IMR-90 (cell line): ENCODE data around the gene NTRK2. TPM values are rescaled to one million over a fixed set of nuclear protein-coding genes. Genes with fewer than 3 reads are reported as not detected.

Experiments
- ATAC-seq: fragments of 200-7000 bp; cut with Tn5 transposase; 2 replicates; pipeline ENCODE4 v1.9.1; 2020; ENCODE audit warnings: low read depth, mild to moderate bottlenecking, moderate library complexity
- BruUV-seq: library from RNA; stranded (reverse); fragments of 400-500 nt; replicated peaks from 2 replicates; lab custom pipeline; 2021; lab: Mats Ljungman, UMichigan
- CTCF ChIA-PET: fragments of 300-600 bp; formaldehyde crosslinking; extraction: SDS; loops from one replicate; lab custom pipeline; 2021; ENCODE audit warnings: antibody characterized with exemption; lab: Yijun Ruan, JAX
- POLR2A ChIA-PET: fragments of 300-600 bp; sonication (Branson Sonifier 250); formaldehyde crosslinking; loops from one replicate; lab custom pipeline; 2022; ENCODE audit warnings: antibody characterized with exemption; ENCODE audit not compliant: unreplicated experiment; lab: Charles Lee
- DNase-seq: peaks from one replicate; pipeline ENCODE4 v3.0.0; 2013
- H2AFZ ChIP-seq: replicated peaks from 2 replicates; pipeline ENCODE3; 2013; ENCODE audit warnings: low read length, mild to moderate bottlenecking; ENCODE audit not compliant: poor library complexity
- H2AK5ac ChIP-seq: 2 replicates; pipeline ENCODE4 v1.6.1; 2013; ENCODE audit warnings: low read depth, low read length, inconsistent platforms
- H2AK9ac ChIP-seq: replicated peaks from 2 replicates; pipeline ENCODE3; 2013; ENCODE audit warnings: mild to moderate bottlenecking, low read depth, low read length, moderate library complexity; ENCODE audit not compliant: poor library complexity
- H2BK120ac ChIP-seq: 2 replicates; pipeline ENCODE4 v1.6.1; 2013; ENCODE audit warnings: low read depth, low read length, inconsistent platforms
- H2BK15ac ChIP-seq: 3 replicates; pipeline ENCODE4 v1.6.1; 2013; ENCODE audit warnings: low read depth, low read length, inconsistent platforms
- H2BK20ac ChIP-seq: 2 replicates; pipeline ENCODE4 v1.6.1; 2013; ENCODE audit warnings: low read depth, mild to moderate bottlenecking, inconsistent platforms, low read length, moderate library complexity
- H2BK5ac ChIP-seq: 2 replicates; pipeline ENCODE4 v1.6.1; 2013; ENCODE audit warnings: mild to moderate bottlenecking, low read depth, low read length, inconsistent platforms; ENCODE audit not compliant: poor library complexity, severe bottlenecking
- H3K14ac ChIP-seq: replicated peaks from 2 replicates; pipeline ENCODE4 v1.6.1; 2013; ENCODE audit warnings: low read depth, low read length, inconsistent platforms
- H3K18ac ChIP-seq: 2 replicates; pipeline ENCODE4 v1.6.1; 2013; ENCODE audit warnings: low read depth, low read length, control low read depth
- H3K23ac ChIP-seq: 2 replicates; pipeline ENCODE4 v1.6.1; 2013; ENCODE audit warnings: low read depth, low read length, inconsistent platforms
- H3K27ac ChIP-seq: 2 replicates; pipeline ENCODE4 v1.5.1; 2013; ENCODE audit warnings: mild to moderate bottlenecking, control low read depth, low read length; ENCODE audit not compliant: insufficient read depth
- H3K27me3 ChIP-seq: 2 replicates; pipeline ENCODE4 v1.6.1; 2013; ENCODE audit warnings: low read length; ENCODE audit not compliant: control insufficient read depth, insufficient read depth
- H3K36me3 ChIP-seq: 2 replicates; pipeline ENCODE4 v1.6.1; 2013; ENCODE audit warnings: low read length, mixed read lengths; ENCODE audit not compliant: control insufficient read depth, insufficient read depth
- H3K4ac ChIP-seq: 2 replicates; pipeline ENCODE4 v1.6.1; 2013; ENCODE audit warnings: low read depth, low read length, inconsistent platforms
- H3K4me1 ChIP-seq: 2 replicates; pipeline ENCODE4 v1.6.1; 2013; ENCODE audit warnings: low read length, mixed read lengths; ENCODE audit not compliant: control insufficient read depth, insufficient read depth
- H3K4me2 ChIP-seq: 2 replicates; pipeline ENCODE4 v1.6.1; 2013; ENCODE audit warnings: low read depth, mild to moderate bottlenecking, control low read depth, low read length, moderate library complexity
- H3K4me3 ChIP-seq: 2 replicates; pipeline ENCODE4 v1.5.1; 2013; ENCODE audit warnings: low read depth, mild to moderate bottlenecking, control low read depth, low read length, moderate library complexity; ENCODE audit not compliant: insufficient read depth
- H3K56ac ChIP-seq: 2 replicates; pipeline ENCODE4 v1.6.1; 2013; ENCODE audit warnings: low read length, inconsistent platforms; ENCODE audit not compliant: insufficient read depth; ENCODE audit errors: extremely low read depth
- H3K79me1 ChIP-seq, 2 experiments: 2 replicates each; pipeline ENCODE4 v1.6.1; 2013; ENCODE audit warnings: low read length in 2 of 2, inconsistent platforms in 1 of 2, low read depth in 1 of 2
- H3K9ac ChIP-seq: 2 replicates; pipeline ENCODE4 v1.6.1; 2013; ENCODE audit warnings: low read depth, low read length, control low read depth
- H3K9me1 ChIP-seq: 2 replicates; pipeline ENCODE4 v1.6.1; 2013; ENCODE audit warnings: low read length, inconsistent platforms; ENCODE audit not compliant: insufficient read depth
- H3K9me3 ChIP-seq: 2 replicates; pipeline ENCODE4 v1.6.1; 2013; ENCODE audit warnings: low read length; ENCODE audit not compliant: control insufficient read depth, insufficient read depth
- H4K20me1 ChIP-seq: 2 replicates; pipeline ENCODE4 v1.6.1; 2013; ENCODE audit warnings: low read length, inconsistent platforms; ENCODE audit not compliant: insufficient read depth
- H4K5ac ChIP-seq: 2 replicates; pipeline ENCODE4 v1.6.1; 2013; ENCODE audit warnings: mild to moderate bottlenecking, low read depth, low read length, control low read depth
- H4K8ac ChIP-seq, 2 experiments: 2 replicates each; pipeline ENCODE4 v1.6.1; 2013; ENCODE audit warnings: low read depth in 2 of 2, low read length in 2 of 2, control low read depth in 1 of 2, inconsistent platforms in 1 of 2
- H4K91ac ChIP-seq: 2 replicates; pipeline ENCODE4 v1.6.1; 2013; ENCODE audit warnings: low read depth, low read length, inconsistent platforms; ENCODE audit not compliant: insufficient read depth
- CHD1 ChIP-seq: IDR thresholded peaks from 2 replicates; pipeline ENCODE4 v1.6.1; 2012; ENCODE audit warnings: low read depth, low read length, improper control_type of control experiment
- FOS ChIP-seq: fragments of 150-350 bp; IDR thresholded peaks from 2 replicates; pipeline ENCODE4 v1.6.1; 2016; ENCODE audit warnings: low read depth, low read length
- WGBS, 2 experiments: methylation state at CpG; one replicate each; pipeline versions ENCODE4 v1.1.5 to v1.1.7; 2013; ENCODE audit warnings: missing lambda C conversion rate in 2 of 2; ENCODE audit not compliant: insufficient read length in 1 of 2; ENCODE audit errors: extremely low coverage in 2 of 2; 5-methylcytosine and 5-hydroxymethylcytosine counted together
- dilution Hi-C: fragments of 300-500 bp; cut with HindIII; formaldehyde crosslinking; loops from one replicate; pipeline ENCODE4 v1.14.3; 2018; ENCODE audit warnings: low sequenced_read_pairs; ENCODE audit not compliant: unreplicated experiment
- in situ Hi-C: fragments of 300-500 bp; cut with MboI; formaldehyde crosslinking; loops from 3 replicates; pipeline ENCODE4 v1.14.3; 2019; ENCODE audit warnings: low sequenced_read_pairs, inconsistent platforms, mixed read lengths
- intact Hi-C: fragments of 100-400 bp; cut with micrococcal nuclease; formaldehyde crosslinking; loops from 2 replicates; pipeline ENCODE4 v1.10.0; 2022
- polyA plus RNA-seq, 3 experiments: library from polyadenylated mRNA; depleted of rRNA; stranded (reverse); fragments of >200 nt; gene quantifications; 2 replicates each; pipeline ENCODE4 v1.2.3, GENCODE V29; 2012; ENCODE audit warnings: low replicate concordance in 1 of 3
- total RNA-seq: library from RNA; depleted of rRNA; stranded (reverse); fragments of >200 nt; gene quantifications from 2 replicates; pipeline ENCODE4 v1.2.3, GENCODE V29; 2012
- TF ChIP-seq, protein P1 (sequence below): fragments of 150-350 bp; IDR thresholded peaks from 2 replicates; pipeline ENCODE4 v1.6.1; 2017; ENCODE audit warnings: mild to moderate bottlenecking, antibody characterized with exemption, low read length, low read depth

Gene NTRK2
- total and polyA plus RNA-seq, 2 of the 4 experiments (the other 2 are of a cell fraction) = under 0.01 to 0.02 TPM

DNA sequence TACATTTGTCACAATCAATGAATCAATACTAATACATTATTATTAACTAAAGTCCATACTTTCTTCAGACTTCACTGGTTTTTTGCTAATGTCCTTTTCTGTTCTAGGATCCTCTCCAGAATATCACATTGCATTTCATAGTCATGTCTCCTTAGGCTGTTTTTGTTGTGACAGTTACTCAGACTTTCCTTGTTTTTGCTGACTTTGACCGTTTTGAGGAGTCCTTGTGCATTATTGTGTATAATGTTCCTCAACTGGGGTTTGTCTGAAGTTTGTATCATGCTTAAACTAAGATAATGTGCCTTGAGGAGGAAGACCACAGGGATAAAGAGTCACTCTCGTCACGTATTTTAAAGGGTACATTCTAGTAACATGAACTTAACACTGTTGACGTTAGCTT lies 376.9 kb downstream of the NTRK2 start:
- Histone ChIP-seq H4K8ac (no peak overlapping the region), H3K4ac (no peak overlapping the region), H3K14ac (no peak overlapping the region), H2AK5ac (no peak overlapping the region), H2AK9ac (no peak overlapping the region), H3K79me1 (no peaks in the 10 kb centered on the region), H2BK5ac (no peak overlapping the region), H3K56ac (no peak overlapping the region), H3K27ac (no peak overlapping the region), H3K23ac (no peak overlapping the region), H2BK120ac (no peak overlapping the region), H3K4me1 (no peaks in the 10 kb centered on the region), H3K18ac (no peak overlapping the region), H3K4me2 (no peak overlapping the region), H2BK20ac (no peak overlapping the region), H2AFZ (no peak overlapping the region), H3K9me1 (no peaks in the 10 kb centered on the region), H4K91ac (no peak overlapping the region), H4K20me1 (no peaks in the 10 kb centered on the region), H3K4me3 (no peak overlapping the region), H4K5ac (no peak overlapping the region), H3K36me3 (no peaks in the 10 kb centered on the region), H3K9me3 (peaks cover 7% of the 10 kb centered on the region; the same call in 1 of the 2 replicates), H3K27me3 (no peaks in the 10 kb centered on the region), H3K9ac (no peak overlapping the region), H2BK15ac (no peak overlapping the region)
- no peak for DNase-seq
- BruUV-seq = no TSS peak
- no CpG with 5 or more reads among the region's 4 CpGs for WGBS, 2 experiments
- ChIA-PET CTCF (no interaction called here), POLR2A (no interaction called here)
- dilution Hi-C loops = no loop called here
- no peak for ATAC-seq
- TF ChIP-seq CHD1 (no peak), FOS (no peak)
- TF ChIP-seq, protein P1, sequence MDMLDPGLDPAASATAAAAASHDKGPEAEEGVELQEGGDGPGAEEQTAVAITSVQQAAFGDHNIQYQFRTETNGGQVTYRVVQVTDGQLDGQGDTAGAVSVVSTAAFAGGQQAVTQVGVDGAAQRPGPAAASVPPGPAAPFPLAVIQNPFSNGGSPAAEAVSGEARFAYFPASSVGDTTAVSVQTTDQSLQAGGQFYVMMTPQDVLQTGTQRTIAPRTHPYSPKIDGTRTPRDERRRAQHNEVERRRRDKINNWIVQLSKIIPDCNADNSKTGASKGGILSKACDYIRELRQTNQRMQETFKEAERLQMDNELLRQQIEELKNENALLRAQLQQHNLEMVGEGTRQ = no peak
- in situ Hi-C loops = no loop called here
- intact Hi-C loops = no loop called here
